Suppressor macrophage treated with lipopolysaccharide for 1 hour (primary cell): ENCODE results near the gene AKAP6.

ENCODE experiments used
- DNase-seq, 3 donors: peaks; one replicate each; pipeline ENCODE4 v3.0.0-alpha.2; 2020 to 2022

The AKAP6 gene, protein sequence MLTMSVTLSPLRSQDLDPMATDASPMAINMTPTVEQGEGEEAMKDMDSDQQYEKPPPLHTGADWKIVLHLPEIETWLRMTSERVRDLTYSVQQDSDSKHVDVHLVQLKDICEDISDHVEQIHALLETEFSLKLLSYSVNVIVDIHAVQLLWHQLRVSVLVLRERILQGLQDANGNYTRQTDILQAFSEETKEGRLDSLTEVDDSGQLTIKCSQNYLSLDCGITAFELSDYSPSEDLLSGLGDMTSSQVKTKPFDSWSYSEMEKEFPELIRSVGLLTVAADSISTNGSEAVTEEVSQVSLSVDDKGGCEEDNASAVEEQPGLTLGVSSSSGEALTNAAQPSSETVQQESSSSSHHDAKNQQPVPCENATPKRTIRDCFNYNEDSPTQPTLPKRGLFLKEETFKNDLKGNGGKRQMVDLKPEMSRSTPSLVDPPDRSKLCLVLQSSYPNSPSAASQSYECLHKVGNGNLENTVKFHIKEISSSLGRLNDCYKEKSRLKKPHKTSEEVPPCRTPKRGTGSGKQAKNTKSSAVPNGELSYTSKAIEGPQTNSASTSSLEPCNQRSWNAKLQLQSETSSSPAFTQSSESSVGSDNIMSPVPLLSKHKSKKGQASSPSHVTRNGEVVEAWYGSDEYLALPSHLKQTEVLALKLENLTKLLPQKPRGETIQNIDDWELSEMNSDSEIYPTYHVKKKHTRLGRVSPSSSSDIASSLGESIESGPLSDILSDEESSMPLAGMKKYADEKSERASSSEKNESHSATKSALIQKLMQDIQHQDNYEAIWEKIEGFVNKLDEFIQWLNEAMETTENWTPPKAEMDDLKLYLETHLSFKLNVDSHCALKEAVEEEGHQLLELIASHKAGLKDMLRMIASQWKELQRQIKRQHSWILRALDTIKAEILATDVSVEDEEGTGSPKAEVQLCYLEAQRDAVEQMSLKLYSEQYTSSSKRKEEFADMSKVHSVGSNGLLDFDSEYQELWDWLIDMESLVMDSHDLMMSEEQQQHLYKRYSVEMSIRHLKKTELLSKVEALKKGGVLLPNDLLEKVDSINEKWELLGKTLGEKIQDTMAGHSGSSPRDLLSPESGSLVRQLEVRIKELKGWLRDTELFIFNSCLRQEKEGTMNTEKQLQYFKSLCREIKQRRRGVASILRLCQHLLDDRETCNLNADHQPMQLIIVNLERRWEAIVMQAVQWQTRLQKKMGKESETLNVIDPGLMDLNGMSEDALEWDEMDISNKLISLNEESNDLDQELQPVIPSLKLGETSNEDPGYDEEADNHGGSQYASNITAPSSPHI (N-terminal part only)

DNA sequence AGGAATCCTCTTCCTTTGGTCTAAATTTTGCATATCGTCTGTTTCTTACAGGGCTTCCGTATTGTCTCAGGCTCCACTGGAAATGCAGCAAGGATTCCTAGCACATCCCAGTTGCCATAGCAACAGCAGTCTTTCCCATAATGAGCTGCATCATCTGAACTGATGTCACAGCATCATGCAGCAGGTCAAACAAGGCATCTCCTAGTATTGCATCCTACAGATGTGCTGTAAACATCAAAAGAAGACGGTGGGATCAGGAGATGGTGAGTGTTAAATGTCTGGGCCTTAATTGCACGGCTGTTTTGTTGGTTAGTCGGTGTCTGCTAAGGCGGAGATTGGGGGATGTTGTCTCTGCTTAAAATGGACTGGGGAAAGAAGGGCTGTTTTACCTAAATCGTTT lies at the start of gene AKAP6:
AKAP6 (plus strand) TSS at position 153 of the 400 bp plus-strand sequence. CDS start 104,196 bp downstream, outside the sequence.
- no peak for DNase-seq

DNA sequence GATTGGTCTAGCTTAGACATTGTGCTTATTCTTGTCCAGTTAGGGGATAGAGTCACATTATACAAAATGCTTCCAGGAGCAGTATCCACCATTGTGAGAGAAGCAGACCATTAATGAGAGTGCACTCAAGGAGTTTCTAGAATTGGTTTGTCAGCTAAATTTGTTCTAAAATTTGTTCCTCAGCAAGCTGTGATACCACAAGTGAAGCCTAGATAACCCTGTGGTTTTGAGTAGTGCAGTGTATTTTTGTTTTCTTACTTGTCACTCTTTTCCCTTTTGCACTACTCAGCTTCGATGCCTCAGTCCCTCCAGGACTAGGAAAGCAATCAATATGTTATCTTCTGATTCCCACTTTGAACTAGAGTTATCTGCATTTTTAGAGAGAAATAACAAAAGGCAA lies 42.5 kb upstream of the AKAP6 start:
- DNase-seq = no peak

DNA sequence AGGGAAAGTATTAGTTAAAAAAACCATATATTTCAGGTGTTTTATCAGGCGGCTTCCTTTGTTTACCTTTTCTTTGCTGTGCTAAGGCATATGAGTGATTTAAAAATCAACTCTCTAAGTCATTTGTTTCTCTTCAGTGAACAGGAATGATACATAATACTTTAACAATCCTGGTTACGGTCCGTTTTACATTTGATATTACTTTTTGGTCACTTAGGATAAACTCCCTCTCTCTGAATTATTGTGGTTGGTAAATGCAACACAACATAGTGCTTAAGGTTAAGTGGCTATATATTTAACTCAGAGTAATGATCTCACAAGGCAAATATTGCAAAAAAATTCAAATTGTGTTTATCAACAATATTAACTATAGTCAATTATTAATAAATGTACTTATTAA lies 32.7 kb upstream of the AKAP6 start:
- no peak for DNase-seq

DNA sequence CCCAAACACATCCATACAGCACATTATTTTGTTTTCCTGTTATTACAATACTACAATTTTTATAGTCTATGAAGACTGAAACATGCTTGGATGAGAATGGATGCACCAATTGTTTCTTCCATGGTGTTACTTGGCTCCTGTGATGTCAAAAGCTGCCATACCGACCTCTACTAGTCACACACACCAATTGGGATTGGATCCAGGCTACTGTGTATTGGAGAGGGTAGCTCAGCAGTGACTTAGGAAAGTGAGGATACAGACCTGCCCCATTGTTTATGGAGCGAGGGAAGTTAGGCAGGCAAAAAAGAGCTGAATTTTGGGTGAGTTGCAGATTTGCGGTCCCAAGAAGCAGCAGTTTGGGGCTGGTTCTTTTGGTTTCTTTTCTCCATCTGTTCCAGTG lies 30.8 kb upstream of the AKAP6 start:
- no peak for DNase-seq

DNA sequence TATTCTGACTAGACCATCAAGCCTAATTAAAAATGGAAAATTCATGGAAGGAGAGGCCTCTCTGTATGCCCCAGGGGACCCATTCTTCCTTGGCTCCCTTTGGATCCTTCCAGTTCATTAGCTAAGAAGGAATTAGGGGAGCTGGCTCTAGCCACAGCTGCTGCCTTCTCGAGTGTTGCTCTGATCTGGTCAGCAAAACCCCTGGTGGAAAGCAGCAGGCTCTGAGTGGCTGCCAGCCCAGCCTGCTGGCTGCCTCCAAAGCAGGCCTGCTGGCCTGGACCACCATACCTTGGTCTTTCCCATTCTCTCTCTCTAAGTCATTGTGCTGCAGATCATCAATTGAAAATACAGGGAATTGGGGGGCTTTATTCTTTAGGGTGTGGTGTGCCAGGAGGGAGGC lies 29.0 kb upstream of the AKAP6 start:
- DNase-seq = no peak

DNA sequence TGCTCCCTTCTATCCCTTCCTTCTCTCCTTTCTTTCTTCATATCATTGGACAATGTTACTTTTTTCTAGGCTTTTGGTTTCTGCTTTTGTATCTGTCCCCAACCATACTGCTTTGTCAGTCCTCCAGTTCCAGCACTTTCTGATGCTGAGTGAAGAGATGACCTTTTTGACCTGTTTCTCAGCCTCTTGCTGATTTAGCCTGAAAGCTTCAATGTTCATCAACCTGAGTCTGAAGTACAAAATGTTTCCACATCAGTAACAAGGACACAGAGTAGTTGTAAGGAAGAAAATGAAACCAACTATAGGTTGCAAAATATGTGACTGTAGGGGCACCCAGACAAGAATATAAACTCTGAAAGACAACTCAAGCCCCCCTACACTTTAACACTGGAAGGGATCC lies 25.2 kb upstream of the AKAP6 start:
- no peak for DNase-seq

DNA sequence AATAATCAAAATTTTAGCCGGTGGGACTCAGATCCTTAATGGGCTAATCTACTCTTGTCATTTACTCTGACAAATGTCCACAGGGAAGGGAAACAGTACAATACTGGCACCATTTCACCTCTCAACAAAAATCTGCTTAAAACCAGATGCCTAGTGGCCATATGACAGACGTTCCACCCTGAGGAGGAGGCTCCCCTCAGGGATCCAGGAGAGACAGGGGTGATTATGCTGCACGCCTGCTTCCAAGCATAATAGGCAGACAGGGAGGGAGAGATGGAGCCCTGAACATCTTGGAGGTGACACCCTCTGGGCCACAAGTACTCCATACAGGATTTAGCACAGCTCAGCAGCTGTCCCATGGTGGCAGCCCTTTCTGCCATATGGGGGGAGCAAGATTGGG lies 24.8 kb upstream of the AKAP6 start:
- DNase-seq = no peak

DNA sequence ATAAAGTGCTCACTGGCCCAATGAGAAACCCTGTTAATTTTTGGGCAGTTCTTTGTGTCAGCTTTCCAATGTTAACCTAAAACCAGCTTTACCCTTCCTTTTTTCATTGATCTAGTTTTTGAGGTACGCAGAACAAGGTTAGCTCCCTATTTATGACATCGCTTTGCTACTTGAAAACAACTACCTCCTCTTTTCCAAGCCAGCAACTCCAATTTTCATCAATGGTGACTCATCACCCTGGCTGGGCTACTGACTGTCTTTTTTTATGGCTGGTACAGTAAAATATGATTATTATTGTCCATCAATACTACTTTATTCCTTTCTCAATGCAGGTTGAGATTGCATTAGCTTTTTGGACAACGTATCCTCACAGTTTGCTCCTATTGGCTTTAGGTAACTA lies 22.5 kb upstream of the AKAP6 start:
- no peak for DNase-seq

DNA sequence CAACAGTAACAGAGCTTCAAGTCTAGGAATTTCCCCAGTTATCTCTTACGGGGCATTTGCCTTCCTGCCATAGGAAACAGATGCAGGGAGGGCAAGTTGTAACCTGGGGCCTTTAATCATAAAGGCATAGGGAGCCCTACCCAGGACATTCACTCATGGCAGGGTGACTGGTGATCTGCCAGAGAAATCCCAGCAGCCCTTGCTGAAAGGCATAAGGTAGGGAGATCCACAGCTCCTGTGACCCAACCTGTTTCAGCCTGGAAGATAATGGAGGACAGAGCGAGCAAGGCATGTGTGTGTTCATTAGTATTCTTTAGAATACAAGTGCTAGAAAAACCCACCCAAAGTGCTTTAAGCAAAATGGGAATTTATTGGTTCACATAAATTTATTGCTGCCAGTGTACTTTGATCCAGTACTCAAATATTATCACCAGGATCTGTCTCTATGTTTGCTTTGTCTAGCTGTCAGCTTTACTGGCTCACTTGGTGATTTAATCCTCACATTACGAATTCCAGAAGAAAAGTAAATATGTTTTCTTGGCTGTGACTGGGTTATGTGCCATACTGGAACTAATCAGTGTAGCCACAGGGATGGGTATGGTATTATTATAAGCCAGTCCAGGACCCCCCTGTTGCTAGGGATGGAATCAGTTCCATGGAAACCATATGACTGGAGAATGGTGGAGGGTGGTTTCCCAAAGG lies 21.1 kb upstream of the AKAP6 start:
- DNase-seq = no peak

DNA sequence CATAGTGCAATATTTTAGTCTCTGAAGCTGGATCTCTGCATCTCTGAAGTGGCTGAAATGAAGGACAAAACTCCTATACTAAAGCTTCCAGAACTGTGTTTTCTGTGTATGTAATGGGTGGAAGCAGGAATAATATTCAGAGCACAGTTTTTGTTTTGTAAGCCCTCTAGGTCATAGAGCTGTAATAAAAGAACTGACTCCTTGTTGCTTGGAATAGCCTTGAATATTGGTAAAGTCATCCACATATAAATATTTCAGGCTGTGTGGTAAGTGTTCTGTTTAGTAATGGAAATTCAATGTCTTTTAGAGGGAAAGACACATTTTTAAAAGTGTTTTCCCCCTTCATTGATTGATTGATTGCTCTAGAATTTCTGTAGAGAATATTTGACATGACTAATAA lies 18.2 kb upstream of the AKAP6 start:
- no peak for DNase-seq

DNA sequence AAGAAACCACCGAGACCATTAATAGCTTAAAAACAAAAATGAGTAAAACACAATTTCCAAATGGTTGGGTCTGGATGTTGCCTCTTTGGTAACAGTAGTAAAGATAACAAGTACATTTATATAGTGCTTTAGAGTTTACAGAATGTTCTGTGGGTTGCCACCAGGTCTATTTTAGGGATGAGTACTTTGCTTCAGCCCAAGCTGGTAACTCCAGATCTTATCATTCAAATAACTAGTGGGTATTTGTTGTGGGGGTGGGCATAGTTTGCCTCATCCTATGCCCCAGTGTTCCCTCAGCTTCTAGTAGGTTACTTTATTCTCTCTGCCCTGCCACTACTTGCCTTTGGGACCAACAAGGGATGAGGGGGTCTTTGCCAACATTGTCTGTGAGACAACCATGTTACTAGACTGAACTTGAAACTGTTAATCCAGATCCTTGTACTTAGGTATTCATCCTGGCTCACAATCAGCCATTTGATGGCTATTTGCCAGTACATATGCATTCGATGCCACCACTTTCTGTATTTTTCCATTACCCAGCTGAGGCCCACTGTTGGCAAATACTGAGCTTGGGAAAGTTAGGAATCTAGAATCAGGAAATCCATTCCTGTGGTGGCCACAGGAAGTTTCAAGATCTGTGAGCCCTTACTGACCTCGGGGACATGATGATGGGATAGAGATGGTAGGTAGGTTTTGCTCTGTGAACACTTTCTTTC lies 17.6 kb upstream of the AKAP6 start:
- no peak for DNase-seq

DNA sequence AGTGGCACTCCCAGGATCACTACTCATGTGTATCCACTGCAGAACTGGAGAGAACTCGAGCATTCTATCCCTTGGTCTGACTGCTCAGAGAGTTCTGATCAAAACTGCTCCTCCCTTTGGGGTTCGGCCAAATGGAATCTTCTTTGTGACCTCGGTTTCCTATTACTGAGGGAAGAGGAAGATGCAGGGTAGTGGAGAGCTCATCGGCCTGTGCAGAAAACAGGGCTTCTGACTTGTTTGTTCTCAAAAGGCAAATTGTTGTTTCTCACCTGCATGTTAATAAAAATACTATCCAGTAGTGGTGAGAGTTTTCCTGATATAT lies 17.1 kb upstream of the AKAP6 start:
- no peak for DNase-seq

DNA sequence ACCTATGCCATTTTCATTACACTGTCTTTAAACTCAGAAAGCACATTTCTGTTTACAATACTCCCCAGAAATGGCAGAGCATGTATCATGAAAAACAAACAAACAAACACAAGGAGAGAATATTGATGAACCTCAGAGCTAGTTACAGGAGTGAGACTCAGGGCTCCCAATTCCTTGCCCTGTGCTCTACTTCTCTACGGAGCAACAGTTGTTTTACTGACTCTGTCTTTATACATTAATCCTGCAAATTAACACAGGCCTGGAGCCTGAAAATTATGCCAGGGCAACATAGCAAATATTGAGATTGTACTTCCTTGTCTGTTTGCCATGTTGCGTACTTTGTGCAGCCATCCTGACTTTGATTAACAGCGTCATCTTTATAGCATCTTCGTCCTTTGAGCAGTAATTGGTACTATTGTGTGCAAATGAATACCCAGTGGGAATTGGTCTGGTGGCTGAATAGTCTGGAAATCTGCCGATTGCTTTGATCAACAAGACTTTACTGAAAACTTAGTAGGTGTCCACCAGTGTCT lies 15.2 kb upstream of the AKAP6 start:
- DNase-seq = no peak

DNA sequence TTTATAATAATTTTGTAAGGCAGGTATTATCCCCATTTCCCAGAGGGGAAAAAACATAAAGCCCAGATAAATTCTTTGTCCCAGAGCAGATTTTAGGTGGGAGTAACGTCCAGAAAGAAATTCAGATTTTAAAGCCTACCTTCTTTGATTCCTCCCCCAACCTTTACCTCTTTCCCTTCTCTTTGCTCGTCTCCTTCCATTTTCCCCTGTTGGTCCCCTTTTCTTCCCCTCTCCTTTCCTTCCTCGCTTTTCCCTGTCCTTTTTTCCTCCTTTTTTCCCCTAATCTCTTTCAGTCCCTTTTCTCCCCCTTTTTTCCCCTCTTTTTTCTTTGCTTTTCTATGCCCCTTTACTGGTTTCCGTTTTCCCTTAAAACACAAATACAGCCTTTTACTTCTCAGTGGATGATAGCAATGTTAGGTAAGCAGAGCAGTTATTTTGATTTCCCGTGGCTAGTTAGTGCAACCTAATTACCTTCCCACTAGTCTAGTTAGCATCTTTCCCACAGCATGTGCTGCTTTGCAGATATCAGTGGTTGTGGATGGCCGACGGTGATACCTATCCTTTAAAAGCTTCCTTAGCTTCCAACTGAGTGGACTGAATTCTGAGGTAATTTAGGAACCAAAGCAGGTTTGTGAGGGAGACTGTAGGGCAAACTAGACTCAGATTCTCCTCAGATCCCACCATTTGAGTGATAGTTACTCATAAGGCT lies 10.9 kb upstream of the AKAP6 start:
- DNase-seq = no peak

DNA sequence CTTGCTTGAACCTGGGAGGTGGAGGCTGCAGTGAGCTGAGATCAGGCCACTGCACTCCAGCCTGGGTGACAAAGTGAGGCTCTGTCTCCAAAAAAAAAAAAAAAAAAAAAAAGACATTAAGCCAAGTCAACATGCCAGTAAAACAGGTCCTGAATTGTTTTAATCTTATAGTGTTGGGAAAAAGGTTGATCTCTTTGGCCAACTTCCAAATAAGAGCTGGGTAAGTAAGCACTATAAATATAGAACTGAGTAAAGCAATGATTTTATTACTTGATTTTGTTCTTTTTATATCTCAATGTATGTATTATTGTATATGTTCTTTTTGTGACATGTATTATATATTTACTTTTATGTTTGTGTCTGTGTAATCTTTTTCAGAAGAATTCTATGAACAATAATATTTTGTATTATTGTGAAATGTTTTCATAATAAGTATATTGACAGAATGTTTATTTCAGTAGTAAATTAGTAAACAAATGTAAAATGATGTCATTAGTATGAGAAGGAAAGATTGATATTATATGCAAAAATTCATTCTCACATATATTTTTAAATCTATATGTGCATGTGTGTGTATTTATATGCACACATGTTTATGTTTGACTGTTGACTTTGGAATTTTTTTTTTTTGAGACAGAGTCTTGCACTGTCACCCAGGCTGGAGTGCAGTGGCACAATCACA lies 9.6 kb upstream of the AKAP6 start:
- DNase-seq = no peak

DNA sequence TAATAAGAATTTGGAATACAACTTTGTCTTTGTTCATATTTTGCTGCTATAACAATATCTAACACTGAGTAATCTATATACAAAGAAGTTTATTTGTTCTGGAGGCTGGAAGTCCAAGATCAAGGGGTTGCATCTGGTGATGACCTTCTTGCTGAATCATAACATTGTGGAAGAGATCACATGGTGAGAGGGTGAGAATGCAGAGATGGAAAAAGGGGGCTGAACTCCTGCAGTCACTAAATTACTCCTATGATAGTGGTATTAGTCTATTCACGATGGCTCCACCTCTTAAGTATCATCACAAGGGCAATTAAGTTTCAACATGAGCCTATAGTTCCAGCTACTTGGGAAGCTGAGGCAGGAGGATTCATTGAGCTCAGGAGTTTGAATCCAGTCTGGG lies 4.5 kb upstream of the AKAP6 start:
- DNase-seq = no peak

DNA sequence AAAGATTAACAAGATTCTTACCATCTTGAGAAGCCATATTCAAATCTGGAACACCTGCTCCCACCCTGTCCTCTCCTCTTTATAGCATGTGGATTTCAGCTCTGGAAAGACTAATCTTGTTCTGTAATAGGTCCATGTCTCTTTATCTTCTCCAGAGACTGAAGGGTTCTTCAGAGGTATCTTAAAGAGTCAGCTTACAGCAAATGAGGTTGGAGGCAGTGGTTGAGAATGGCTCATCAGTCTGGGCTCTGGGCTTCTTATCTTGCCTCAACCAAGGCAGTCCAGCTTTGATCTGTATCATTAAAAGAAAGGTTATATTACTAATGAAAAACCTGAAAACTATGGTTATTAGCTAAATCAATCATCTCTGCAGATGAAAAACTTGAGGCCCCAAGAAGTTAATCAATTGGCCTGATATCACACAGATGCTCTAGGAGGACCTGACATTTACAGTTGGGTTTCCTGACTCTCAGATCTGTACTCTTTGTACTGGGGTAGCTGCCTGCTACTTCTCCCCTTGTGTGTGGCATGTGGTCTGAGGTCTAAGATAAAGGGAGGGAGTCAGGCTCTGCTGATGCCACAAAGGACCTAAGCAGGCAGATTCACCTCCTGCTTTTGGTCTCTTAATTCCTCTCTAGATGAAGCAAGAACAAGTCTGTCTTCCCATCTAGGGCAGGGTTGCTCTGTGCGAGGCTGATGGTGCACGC lies 1.7 kb upstream of the AKAP6 start:
- no peak for DNase-seq

DNA sequence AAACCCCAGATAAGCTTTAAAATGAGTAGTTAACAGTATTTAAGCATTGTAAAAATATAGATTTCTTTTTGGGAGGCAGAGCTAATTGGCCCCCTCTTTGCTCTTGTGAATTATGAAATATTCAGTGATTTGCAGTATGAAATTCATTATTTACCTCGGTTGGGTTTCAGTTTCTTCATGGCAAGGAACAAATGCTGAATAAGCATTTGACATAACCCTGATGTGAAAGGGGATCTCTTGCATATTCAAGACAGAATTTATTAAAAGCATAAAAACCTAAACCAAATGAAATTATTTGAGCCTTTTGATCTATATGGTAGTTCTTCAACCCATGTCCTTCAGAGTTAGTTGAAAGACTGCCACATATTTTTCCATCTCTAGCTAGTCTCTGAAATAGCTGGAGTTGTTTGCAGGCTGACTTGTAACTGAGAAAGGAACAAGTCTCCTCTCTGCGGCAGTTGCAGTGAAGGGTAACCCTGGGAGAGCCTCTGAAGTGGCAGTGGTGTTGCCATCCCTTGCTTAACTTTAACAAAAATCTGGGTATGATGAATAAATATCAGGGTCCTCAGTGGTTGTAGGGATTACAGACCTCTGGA lies 690 bp downstream of the AKAP6 start:
- no peak for DNase-seq

DNA sequence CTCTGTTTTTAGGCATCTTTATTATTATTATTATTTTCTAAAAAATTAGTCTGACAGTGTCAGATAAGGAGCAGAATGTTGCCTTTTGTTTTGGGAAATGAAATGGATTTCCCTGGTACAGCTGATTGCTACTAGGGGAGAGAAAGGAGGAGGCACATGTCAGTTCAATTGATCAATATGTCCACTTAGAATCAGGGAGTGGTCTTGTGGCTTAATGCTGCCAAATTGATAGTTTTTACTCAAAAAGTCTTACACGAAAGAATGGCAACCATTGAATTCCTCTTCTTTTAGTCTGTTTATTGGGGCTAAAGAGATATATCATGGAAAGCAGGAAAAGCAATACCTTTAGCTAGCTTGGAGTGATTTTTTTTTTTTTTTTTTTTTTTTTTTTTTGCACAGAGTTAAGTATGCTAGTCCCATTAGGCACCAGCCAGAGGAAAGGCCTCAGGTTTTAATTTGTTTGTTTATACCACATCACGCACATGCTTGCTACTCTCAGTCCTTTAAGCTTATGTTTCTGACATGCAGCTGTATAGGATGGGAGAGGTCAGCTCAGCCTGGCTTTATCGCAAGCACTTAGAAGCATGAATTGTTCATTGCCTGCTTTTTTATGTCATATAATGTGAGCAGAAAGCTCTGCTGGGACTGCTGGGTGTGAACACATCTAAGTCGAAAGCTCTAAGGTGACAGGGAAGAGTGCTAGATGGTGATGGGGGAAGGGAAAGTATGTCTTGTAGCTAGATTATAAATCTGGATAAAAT lies 1.4 kb downstream of the AKAP6 start:
- DNase-seq = no peak
